DND-41 (cell line): Measurements from ENCODE around the gene SPATA3.

ENCODE experiments used
- ATAC-seq: fragments of 200-7000 bp; cut with Tn5 transposase; 3 replicates; pipeline ENCODE4 v1.9.1; 2021; ENCODE audit warnings: low read depth; ENCODE audit not compliant: insufficient read depth
- DNase-seq: peaks from one replicate; pipeline ENCODE4 v3.0.0-alpha.2; 2020
- H2AFZ ChIP-seq: 2 replicates; pipeline ENCODE4 v1.6.0; 2012; ENCODE audit warnings: low read depth, low read length
- H3K27ac ChIP-seq: 2 replicates; pipeline ENCODE4 v1.5.1; 2012; ENCODE audit warnings: low read length, inconsistent platforms
- H3K27me3 ChIP-seq: fragments of 200-600 bp; sonication (generic); 2 replicates; pipeline ENCODE4 v1.6.0; 2012; ENCODE audit warnings: low read length, mild to moderate bottlenecking, inconsistent platforms; ENCODE audit not compliant: insufficient read depth, poor library complexity
- H3K36me3 ChIP-seq: 2 replicates; pipeline ENCODE4 v1.5.1; 2012; ENCODE audit warnings: low read length, inconsistent platforms; ENCODE audit not compliant: insufficient read depth
- H3K4me1 ChIP-seq: 2 replicates; pipeline ENCODE4 v1.5.1; 2012; ENCODE audit warnings: mild to moderate bottlenecking, low read length; ENCODE audit not compliant: insufficient read depth
- H3K4me2 ChIP-seq: 2 replicates; pipeline ENCODE4 v1.6.0; 2012; ENCODE audit warnings: mild to moderate bottlenecking, moderate library complexity, low read length, inconsistent platforms; ENCODE audit not compliant: insufficient read depth
- H3K4me3 ChIP-seq, 2 experiments: fragments of 200-600 bp in 1 of 2; shearing (Covaris generic) in 1 of 2; 2 replicates each; pipeline ENCODE4 v1.5.1; 2012 to 2016; ENCODE audit warnings: inconsistent platforms in 2 of 2, low read length in 2 of 2, mild to moderate bottlenecking in 2 of 2, low read depth in 1 of 2, moderate library complexity in 1 of 2
- H3K79me2 ChIP-seq: 2 replicates; pipeline ENCODE4 v1.6.0; 2012; ENCODE audit warnings: low read length, inconsistent platforms; ENCODE audit not compliant: insufficient read depth
- H3K9ac ChIP-seq: 2 replicates; pipeline ENCODE4 v1.6.0; 2012; ENCODE audit warnings: low read depth, mild to moderate bottlenecking, inconsistent platforms, low read length, moderate library complexity
- H3K9me3 ChIP-seq: 2 replicates; pipeline ENCODE4 v1.5.1; 2012; ENCODE audit warnings: low read length, moderate library complexity, mild to moderate bottlenecking, inconsistent platforms; ENCODE audit not compliant: insufficient read depth, severe bottlenecking
- H4K20me1 ChIP-seq: 2 replicates; pipeline ENCODE4 v1.6.0; 2012; ENCODE audit warnings: low read length; ENCODE audit not compliant: insufficient read depth
- EZH2 ChIP-seq: IDR thresholded peaks from 3 replicates; pipeline ENCODE4 v1.6.1; 2012; ENCODE audit warnings: borderline replicate concordance, low read depth, mild to moderate bottlenecking, moderate library complexity, low read length, inconsistent platforms; ENCODE audit not compliant: severe bottlenecking
- TF ChIP-seq, protein P1 (sequence below): IDR thresholded peaks from 2 replicates; pipeline ENCODE4 v1.5.1; 2012; ENCODE audit warnings: borderline replicate concordance, low read length, moderate library complexity, mild to moderate bottlenecking; ENCODE audit not compliant: poor library complexity, severe bottlenecking; ENCODE audit errors: extremely low read depth

Gene SPATA3

DNA sequence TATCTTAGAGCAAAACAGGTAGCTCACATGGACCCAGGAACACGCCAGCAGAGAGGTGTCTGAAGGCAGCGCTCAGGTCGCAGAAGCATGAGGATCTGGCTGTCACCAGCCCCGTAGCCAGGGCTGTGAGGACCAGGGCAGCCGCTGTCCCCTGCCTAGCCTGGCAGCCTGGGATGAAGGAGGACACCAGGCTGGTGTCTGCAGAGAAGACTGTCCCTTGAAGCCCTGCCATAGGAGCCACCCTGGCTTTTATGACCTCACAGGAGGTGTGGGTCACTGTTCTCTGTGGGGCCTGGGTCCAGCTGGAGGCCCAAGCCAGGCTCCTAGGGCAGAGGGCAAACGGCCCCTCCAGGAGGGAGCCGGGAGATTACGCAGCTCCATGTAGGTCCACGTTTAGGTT is at the start of gene SPATA3:
TSS of gene SPATA3 (plus strand) at position 301 of the 400 bp plus-strand sequence. CDS start 113 bp downstream, outside the sequence.
- Histone ChIP-seq H3K4me2 (no peak within 1 kb of the TSS), H3K36me3 (no peaks in the 10 kb centered on the region), H3K27ac (no peak within 1 kb of the TSS), H3K9ac (no peak within 1 kb of the TSS), H3K79me2 (no peaks in the 10 kb centered on the region), H3K4me1 (no peaks in the 10 kb centered on the region), H3K9me3 (no peaks in the 10 kb centered on the region), H3K4me3 (no peak within 1 kb of the TSS), H3K27me3 (no peaks in the 10 kb centered on the region), H2AFZ (no peak within 1 kb of the TSS), H4K20me1 (no peaks in the 10 kb centered on the region)
- ATAC-seq (no peak), DNase-seq (no peak)
- TF ChIP-seq EZH2: no peak
- TF ChIP-seq, protein P1, sequence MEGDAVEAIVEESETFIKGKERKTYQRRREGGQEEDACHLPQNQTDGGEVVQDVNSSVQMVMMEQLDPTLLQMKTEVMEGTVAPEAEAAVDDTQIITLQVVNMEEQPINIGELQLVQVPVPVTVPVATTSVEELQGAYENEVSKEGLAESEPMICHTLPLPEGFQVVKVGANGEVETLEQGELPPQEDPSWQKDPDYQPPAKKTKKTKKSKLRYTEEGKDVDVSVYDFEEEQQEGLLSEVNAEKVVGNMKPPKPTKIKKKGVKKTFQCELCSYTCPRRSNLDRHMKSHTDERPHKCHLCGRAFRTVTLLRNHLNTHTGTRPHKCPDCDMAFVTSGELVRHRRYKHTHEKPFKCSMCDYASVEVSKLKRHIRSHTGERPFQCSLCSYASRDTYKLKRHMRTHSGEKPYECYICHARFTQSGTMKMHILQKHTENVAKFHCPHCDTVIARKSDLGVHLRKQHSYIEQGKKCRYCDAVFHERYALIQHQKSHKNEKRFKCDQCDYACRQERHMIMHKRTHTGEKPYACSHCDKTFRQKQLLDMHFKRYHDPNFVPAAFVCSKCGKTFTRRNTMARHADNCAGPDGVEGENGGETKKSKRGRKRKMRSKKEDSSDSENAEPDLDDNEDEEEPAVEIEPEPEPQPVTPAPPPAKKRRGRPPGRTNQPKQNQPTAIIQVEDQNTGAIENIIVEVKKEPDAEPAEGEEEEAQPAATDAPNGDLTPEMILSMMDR: no peak

DNA sequence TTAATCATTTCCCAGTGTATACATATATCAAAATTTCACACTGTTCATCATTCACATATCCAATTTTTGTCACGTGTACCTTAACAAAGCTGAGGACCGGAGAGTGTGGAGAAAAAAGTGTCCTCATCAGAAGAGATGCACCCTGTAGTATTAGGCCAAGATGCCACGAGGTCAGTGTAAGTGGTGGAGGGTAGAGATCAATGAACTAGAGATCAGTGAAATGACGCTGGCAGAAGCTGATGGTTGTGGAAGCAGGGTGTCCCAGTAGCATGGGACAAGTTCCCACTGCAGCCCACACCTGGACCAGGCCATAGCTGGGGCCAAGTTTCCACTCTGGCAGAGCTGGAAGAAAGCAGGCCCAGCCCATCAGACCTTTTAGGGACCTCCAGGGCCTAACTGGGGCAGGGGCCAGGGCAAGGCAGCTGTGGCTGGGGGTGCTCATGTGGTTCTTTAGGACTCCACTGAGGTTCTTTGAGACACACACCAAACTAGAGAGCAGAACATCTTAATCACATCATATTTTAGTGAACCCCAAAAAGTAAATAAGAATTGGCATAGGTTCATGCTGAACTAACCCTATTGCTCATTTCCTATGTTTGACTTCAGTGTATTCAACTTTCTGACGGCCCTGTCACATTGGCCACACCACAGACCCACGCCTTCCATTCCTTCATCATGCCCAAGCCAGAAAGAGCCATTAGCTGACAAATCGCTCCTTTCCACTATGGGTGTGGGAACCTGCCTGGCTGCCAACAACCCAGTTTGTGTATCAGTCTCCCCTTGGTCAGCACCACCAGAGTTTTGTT is 49.3 kb upstream of the SPATA3 start:
- Histone ChIP-seq H3K79me2 (no peaks in the 10 kb centered on the region), H4K20me1 (no peaks in the 10 kb centered on the region), H3K36me3 (no peaks in the 10 kb centered on the region), H3K27ac (no peak overlapping the region), H3K4me1 (no peaks in the 10 kb centered on the region), H3K4me2 (no peak overlapping the region), H3K9me3 (no peaks in the 10 kb centered on the region), H3K9ac (no peak overlapping the region), H3K27me3 (peaks cover 3% of the 10 kb centered on the region), H2AFZ (no peak overlapping the region), H3K4me3 (no peak overlapping the region)
- ATAC-seq (no peak), DNase-seq (no peak)
- TF ChIP-seq EZH2: no peak
- TF ChIP-seq, protein P1: no peak

DNA sequence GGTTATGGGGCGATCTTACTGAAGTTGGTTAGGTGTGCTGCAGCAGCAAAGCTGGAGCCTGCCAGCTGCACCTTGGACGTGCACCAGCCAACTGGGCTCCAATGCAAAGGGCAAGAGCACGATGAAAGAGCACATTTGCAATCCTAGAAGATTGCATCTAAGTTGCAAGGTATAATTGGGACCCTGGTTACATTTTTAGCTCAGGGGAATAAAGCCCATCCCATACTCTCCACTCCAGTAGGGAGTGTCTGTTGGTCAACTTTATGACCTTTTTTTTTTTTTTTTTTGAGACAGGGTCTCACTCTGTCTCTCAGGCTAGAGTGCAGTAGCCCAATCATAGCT is 48.7 kb upstream of the SPATA3 start:
- H3K4me1 ChIP-seq: no peaks in the 10 kb centered on the region
- no peak for ATAC-seq
- no peaks in the 10 kb centered on the region for H3K36me3 ChIP-seq
- H3K4me3 ChIP-seq: no peak overlapping the region
- H3K79me2 ChIP-seq: no peaks in the 10 kb centered on the region
- H3K9me3 ChIP-seq: no peaks in the 10 kb centered on the region
- no peaks in the 10 kb centered on the region for H4K20me1 ChIP-seq
- H3K27ac ChIP-seq: no peak overlapping the region
- H3K27me3 ChIP-seq: peaks cover 3% of the 10 kb centered on the region
- TF ChIP-seq, protein P1: no peak
- TF ChIP-seq EZH2: no peak
- no peak overlapping the region for H2AFZ ChIP-seq
- no peak overlapping the region for H3K4me2 ChIP-seq
- H3K9ac ChIP-seq: no peak overlapping the region
- DNase-seq: no peak
